HG03442 (cell line): ENCODE data around the gene RNF123.
A peak's percentile ranks its signal among the peaks of the same experiment; 100 is the strongest.
"Not testable (repeated sequence)": the region's sequence is repeated elsewhere in the genome, so short reads cannot be mapped to it uniquely, and the experiment has no call there.

Experiments
- ATAC-seq: cut with Tn5 transposase; IDR thresholded peaks from one replicate; pipeline ENCODE4 v1.9.1; 2021; ENCODE audit warnings: mild to moderate bottlenecking, moderate library complexity; ENCODE audit not compliant: unreplicated experiment

RNF123 gene

DNA sequence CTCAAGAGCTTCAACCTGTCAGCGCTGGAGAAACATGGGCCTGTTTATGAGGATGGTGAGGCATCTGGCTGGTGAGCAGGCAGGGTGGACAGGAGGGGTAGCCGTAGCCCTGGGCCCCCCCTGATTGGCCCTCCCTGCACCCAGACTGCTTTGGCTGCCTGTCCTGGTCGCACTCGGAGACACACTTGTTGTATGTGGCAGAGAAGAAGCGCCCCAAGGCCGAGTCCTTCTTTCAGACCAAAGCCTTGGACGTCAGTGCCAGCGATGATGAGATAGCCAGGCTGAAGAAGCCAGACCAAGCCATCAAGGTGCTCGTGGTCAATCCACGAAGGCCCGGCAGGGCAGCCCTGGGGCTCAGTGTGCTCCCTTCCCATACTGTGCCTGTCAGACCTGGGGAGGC, 13.4 kb upstream of the RNF123 start:
- ATAC-seq = no peak

DNA sequence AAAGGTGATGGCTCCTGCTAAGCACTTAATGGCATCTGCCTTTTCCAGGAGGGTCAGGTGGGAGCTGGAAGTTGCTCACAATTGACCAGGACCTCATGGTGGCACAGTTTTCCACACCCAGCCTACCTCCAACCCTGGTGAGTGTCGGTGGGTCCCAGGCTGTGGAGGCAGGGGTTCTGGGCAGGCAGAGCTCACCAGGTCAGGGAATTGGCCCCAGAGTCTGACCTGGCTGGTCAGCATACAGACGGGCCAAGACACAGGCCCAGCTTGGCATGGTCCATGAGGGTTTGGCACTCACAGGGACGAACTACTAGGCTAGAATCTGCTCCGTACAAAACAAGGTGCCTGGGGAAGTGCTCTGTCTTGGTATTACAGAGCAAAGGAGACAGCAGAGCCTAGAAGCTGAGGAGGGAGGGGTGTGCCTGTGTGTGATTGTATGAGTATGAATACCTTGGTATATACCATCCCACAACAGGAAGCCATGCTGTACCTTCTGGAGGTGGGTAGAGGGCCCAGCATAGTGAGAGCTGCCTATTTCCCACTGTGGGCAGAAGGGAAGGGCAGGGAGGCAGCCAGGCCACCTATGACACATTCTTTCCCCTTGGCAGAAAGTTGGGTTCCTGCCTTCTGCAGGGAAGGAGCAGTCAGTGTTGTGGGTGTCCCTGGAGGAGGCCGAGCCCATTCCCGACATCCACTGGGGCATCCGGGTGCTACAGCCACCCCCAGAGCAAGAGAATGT, 8.7 kb upstream of the RNF123 start:
- no peak for ATAC-seq

DNA sequence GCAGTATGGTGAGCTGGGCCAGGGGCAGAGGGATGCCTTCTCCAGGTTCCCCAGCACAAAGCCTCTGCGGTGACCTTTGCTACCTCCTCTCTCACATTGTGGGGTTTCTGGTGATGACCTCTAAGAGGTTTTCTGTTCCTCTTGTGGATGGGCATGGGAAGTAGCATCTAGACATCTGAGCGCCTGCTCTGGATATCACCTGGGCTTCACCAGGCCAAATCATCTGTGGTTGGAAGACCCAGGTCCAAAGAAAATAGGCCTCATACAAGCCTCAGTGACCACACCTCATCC, 8.2 kb upstream of the RNF123 start:
- no peak for ATAC-seq

DNA sequence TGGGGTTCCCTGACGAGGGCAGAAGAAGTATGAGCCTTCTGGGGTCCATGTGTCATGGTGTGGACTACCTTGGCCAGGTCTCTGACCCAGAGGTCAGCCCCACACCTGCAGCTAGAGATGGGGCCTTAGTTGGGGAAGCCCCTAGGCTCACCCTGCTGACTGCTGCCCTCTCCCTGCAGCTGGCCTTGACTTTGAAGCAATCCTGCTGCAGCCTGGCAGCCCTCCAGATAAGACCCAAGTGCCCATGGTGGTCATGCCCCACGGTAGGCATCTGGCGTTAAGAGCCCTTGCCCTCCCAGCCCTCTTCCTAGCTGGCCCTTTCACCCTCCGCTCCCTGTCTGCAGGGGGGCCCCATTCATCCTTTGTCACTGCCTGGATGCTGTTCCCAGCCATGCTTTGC, 7.8 kb upstream of the RNF123 start:
- no peak for ATAC-seq

DNA sequence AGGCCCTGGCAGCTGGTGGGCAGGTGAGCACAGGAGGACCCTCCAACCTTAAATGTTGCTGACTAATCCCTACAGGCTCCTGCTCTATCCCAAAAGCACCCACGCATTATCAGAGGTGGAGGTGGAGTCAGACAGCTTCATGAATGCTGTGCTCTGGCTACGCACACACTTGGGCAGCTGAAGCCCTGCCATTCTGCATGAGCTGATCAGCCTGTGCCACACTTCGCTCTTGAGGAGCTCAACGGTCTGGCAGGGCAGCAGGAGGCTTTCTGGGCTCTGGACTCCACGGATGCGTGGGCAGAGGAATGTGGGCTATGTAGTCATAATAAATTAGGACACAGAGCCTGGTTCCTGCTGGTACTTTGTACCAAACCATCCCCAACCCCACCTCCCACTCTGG, 6.2 kb upstream of the RNF123 start:
- ATAC-seq = no peak

DNA sequence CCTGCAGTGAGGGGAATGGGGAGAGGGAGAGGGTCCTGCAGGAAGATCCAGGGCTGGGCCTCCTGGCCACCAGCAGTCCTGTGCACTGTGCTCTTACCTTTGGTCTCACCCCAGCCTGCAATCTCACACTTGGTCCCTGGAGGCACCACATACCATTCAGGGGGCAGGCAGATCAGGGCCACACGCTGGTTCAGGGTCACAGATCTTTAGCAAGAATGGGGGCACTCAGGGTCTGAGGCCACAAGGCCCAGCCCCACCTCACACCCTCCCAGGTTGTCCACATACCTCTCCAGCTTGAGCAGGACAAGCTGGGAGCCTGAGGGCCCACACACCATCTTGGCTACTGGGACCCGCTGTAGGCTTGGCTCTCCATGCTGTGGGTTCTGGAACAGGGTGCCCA, 4.9 kb upstream of the RNF123 start:
- not testable (repeated sequence) for ATAC-seq

DNA sequence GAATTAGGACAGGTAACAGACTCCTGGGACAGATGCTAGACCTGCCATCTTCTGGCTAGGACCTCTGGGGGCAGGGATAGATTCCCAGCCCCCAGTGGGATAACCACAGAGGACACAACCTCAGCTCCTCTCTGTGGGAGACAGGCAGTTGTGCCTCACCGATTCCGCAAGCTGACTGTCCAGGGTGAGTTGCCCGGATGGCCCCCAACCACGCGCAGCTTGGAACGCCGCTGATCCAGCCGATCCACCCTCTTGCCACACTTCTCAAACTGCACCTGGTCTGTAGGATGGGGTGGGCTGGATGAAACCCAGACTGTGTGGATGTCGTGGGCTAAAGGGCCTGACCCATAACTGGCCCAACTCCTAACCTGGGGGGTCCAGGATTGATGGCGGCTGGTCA, 4.3 kb upstream of the RNF123 start:
- ATAC-seq = not testable (repeated sequence)

DNA sequence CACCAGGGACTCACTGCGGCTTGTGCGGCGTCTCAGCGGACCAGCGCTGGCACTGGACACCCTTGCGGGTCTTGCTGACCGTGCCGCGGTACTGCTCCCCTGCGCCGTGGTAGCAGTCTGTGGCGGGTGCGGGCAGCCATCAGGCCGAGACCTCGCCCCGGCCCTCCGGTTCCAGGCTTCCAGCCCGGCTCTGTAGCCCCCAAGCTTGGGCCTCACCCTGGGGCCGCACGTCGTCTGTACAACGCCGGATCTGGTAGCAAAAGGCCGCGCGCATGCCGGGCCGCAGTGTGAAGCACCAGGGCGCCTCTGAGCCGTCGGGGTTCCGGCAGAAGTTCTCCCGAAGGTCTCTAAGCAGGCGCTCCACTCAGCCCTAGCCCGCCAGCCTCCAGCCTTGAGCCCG, 3.5 kb upstream of the RNF123 start:
- ATAC-seq = not testable (repeated sequence)

DNA sequence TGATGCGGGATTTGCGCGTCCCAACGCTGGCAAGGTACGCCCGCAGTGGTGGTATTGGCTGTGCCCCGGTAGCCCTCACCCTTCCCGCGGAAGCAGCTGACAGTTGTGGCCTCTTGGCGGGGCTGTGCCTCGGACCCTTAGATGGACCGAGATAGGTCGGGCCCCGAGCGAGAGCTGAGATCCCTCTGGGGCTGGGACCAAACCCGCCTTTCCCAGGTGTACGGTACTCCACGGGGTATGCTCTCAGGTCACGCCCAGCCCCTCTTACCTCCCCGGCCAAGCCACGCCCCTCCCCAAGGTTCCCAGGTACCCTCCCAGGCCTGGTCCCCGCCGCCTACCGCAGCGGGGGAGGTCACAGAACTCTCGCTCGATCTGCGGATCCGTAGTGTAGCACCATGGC, 3.0 kb upstream of the RNF123 start:
- not testable (repeated sequence) for ATAC-seq

DNA sequence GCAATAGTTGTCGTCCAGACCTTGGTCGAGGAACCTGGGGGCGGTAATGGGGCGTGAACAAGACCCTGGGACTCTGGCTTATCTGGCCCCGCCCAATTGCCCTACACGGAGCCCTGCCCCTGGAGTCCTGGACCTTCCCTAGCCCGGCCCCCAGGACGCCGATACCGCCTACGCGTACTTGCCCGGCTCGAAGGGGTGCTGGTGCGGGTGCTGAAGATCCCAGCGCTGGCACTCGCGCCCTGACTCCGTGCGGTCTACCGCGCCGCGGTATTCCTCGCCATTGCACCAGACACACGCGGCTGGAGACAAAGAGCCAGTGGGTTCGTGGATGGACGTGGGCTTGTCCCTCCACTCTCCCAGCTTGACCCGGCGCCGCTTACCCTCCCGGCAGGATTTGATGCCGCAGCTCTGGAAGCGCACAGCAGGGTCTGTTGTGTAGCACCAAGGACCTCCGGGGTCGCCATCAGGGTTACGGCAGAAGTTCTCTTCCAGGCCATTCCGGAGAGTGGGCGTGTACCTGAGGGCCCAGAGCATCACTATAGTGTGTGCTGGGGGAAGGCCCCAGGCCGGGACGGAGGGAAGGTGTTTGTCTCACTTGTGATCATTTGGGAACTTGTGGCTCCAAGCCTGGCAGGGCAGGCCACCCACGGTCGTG, 2.5 kb upstream of the RNF123 start:
- ATAC-seq = not testable (repeated sequence)

DNA sequence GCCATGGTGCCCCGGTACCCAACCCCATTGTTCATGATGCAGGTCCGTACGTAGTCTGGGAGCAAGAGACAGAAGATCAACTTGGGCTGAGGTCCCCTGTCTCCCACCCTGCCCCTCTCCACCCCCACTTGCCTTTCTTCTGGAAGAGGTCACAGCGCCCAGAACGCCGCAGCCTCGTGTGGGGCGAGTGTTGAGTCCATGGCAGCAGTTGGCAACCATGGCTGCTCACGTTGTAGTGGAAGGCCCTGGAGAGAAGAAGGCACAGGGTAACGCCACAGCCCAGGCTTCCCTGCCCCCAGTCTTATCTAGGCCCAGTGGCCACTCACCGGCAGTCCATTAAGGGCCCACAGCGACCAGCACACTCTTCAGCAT, 1.9 kb upstream of the RNF123 start:
- not testable (repeated sequence) for ATAC-seq

DNA sequence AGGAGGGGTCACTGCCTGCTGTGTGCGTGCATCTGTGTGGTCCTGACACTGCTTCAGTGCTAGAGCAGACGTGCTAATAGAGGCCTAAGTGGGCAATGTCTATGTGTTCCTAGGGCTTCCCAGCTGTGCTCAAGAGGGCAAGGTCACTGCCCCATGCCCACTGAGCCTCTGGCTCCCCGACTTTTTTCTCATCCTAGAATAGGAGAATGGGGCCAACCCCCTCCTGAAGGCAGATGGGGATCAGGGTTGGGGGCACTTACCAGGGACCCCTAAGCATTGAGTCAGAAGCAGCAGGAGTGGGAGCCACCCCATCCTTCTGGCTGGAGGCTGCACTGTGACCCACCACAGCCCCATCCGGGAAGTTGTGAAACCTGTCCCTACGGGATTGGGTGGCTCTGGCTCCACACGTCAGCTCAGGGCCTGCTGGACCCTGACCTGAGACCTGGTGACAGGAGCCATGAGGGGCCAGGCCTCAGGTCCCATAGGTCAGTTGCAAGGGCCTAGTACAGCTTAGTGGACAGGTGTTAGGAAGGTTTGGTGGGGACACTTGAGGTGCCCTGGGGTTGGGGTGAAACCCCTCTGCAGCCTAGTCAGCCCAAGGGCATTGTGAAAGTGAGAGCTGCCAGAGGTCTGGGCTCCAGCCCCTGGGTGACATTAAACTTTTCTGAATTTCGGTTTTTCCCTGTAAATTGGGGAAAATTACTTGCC, 865 bp upstream of the RNF123 start:
- not testable (repeated sequence) for ATAC-seq

DNA sequence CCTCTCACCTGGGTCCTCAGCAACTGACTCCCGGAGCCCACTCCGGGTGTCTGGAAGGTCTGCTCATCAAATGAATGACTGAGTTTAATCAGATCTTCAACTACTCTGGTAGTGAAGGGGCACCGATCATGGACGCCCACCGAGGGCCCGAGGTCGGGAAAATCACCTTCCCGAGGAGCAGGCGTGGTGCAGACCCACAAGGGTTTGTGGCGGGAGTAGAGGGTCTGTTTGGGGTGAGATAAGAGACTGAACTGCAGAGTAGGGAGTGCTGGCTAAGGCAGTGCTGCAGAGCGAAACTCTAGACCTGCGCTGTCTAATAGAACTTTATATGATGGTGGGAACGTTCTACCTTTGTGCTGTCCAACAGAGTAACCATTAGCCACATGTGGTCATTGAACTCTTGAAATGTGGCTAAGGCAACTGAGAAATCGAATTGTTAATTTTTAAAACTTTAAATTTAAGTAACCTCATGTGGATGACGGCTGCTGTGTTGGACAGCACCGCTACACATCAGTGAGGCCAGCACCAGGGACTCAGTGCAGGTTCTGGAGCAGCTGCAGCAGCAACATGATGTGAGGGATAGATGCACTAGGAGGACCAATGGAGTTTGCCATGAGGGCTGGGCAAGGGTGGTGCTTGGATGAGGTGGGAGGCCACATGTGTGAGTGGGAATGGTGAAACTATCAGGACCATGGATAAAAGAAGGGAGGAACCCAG, 709 bp downstream of the RNF123 start:
- ATAC-seq = peak; percentile 5

DNA sequence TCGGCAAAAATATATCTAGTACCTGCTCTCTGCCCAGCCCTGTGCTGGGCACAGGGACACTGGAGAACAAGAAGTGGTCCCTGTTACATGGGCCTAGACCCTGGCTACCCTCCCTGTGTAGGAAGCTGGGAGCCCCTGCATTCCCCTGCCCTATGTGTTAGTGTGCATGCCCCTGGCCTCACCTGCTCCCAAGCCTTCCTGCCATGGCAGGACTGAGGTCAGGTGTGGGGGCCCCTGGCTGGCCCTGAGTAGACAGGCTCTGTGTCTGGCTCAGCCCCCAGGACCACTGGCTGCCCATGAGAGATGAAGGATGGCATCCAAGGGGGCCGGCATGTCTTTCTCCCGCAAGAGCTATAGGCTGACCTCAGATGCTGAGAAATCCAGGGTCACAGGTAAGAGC, 1.5 kb downstream of the RNF123 start:
- ATAC-seq = not testable (repeated sequence)

DNA sequence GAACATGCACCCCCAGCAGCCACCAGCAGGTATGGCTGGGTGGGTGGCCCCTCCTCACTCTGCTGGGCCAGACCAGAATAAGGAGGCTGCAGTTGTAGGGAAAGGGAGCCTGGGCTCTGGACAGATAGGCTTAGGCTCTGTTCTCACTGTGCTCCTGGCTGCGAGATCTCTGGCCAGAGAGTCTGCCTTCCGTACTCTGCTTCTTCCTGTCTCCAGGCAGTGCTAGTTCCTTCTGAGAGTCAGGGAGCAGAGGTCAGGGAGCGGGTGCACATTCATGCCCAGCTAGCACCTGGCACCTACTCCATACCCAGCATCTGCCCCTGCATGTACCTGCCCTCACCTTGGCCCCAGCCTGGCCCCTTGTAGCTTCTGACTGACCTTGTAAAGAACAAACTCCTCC, 2.1 kb downstream of the RNF123 start:
- not testable (repeated sequence) for ATAC-seq

DNA sequence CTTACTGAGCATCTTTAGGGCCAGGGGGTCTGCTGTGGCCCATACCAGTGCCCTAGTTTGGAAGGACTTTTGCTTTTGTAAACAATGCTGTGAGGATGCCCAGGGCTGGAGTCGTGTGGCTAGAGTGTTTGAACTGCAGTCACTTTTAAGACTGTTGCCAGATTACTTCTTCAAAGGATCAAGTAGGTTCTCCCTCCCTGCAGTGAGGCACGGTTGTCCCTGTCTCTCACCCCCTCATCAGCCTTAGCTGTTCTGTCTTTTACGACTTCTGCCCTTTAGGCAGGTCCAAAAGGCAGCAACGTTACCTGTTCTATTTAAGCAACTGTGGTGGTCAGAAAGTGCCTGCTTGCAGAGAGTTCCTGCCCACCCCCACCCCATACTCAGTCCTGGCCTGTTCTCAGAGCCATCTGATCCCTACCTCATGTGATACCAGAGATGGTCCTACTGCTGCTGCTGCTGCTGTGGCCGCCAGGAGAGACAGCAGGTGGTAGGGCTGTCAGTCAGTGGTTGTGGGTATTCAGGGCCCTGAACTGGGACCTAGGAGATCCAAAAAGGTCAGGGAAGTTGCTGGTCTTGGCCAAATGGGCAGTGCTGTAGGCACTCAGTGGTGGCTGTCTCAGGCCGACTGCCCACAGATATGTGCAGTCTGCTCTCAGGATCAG, 5.2 kb downstream of the RNF123 start:
- not testable (repeated sequence) for ATAC-seq

DNA sequence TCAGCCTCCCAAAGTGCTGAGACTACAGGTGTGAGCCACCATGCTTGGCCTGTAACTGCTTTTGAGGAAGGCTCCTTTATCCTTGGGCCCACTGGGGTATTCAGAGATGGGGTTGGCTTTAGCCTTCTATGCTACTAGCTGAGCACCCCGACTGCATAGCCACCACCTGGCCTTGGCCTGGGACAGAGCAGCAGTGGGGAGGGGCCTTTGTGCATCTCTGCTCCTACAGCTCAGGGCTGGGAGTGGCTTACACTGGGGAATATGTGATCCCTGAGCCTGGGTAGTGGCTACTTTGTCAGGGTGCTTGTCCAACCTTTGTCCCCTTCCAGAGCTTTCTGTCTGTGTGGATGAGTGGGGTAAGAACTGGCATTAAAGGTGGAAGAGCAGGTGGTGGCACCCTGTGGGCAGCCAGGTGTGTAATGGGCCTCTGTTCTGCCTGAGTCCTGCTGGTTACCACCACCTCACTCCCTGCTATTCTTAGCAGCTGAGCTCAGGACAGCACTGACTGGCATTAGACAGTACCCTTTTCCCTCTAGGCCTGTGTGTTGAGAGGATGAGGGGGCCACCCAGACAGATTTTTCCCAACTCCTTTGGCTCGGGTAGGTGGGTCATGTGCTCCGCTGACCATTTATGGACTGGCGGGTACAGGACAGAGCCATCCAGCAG, 6.1 kb downstream of the RNF123 start:
- ATAC-seq = not testable (repeated sequence)

DNA sequence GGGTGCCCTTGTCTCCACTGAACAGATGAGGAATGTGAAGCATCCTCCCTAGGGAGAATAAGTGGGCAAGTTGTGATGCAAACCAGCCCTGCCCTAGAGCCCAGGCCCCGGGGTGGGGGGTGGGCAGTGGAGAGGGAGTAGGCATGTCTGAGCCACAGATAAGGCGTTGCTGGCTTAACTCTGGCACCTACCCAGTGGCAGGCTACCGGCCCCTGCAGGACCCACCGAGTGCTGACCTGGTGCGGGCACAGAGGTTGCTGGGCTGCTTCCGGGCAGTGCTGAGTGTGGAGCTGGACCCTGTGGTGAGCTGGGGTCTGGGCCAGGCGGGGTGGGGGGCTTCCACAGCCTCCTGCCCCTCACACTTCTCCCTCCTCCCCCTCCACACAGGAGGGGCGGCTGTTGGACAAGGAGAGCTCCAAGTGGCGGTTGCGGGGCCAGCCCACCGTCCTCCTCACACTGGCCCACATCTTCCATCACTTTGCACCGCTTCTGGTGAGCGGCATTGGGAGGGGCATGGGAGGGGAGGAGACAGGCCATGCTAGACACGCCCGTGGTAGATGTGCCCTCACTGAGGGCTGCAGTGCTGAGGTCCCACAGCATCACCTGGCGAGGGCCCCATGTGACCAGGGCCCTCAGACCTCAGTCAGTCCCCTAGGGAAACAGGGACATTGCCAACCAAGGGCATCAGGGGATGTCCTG, 10.1 kb downstream of the RNF123 start:
- no peak for ATAC-seq

DNA sequence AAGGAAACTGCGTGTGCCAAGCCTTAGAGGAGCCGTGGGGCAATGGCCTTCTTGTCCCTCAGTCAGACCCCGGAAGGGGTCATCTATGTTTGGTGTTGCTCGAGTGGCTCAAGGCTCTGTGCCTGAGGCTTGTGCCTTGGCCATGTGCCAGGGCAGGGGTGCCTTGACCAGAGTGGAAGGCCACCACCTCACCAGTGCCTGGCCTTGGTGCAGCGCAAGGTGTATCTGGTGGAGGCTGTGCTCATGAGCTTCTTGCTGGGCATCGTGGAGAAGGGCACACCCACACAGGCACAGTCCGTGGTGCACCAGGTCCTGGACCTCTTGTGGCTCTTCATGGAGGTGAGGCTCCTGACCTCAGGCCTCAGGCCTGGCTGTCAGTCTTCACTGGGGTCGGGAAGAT, 10.7 kb downstream of the RNF123 start:
- no peak for ATAC-seq
